Thoracic aorta (tissue), 2 donors: ENCODE results near the gene PIP4P1. TPM values are rescaled to one million over a fixed set of nuclear protein-coding genes. Genes with fewer than 3 reads are reported as not detected.
A peak's percentile ranks its signal among the peaks of the same experiment; 100 is the strongest.
"Not testable (repeated sequence)": the region's sequence is repeated elsewhere in the genome, so short reads cannot be mapped to it uniquely, and the experiment has no call there.

ENCODE experiments used
- ATAC-seq: fragments of 150-250 bp; one replicate; pipeline ENCODE4 v1.8.0; 2017; ENCODE audit warnings: low read depth; ENCODE audit not compliant: insufficient number of reproducible peaks, low FRiP score
- DNase-seq: peaks from one replicate; pipeline ENCODE4 v3.0.0-alpha.2; 2020; ENCODE audit warnings: low spot score
- H3K27ac ChIP-seq, 2 donors: fragments of 200-600 bp; sonication (generic); 1 replicate in 1 of 2; 2 replicates in 1 of 2; pipeline ENCODE4 v1.5.1; 2016; ENCODE audit warnings: mild to moderate bottlenecking in 2 of 2, moderate library complexity in 2 of 2
- H3K27me3 ChIP-seq: fragments of 200-600 bp; sonication (generic); replicated peaks from 2 replicates; pipeline ENCODE4 v1.6.0; 2016; ENCODE audit warnings: mild to moderate bottlenecking; ENCODE audit not compliant: insufficient read depth
- H3K36me3 ChIP-seq: fragments of 200-600 bp; sonication (generic); one replicate; pipeline ENCODE4 v1.5.1; 2016
- H3K4me1 ChIP-seq, 2 donors: fragments of 200-600 bp; sonication (generic); 1 replicate in 1 of 2; 2 replicates in 1 of 2; pipeline versions ENCODE4 v1.5.1 to v1.6.0; 2016; ENCODE audit warnings: low read depth in 2 of 2, mild to moderate bottlenecking in 1 of 2; ENCODE audit not compliant: control insufficient read depth in 1 of 2
- H3K4me3 ChIP-seq: fragments of 200-600 bp; sonication (generic); 2 replicates; pipeline ENCODE4 v1.5.1; 2016; ENCODE audit warnings: mild to moderate bottlenecking
- H3K9me3 ChIP-seq: fragments of 200-600 bp; sonication (generic); 2 replicates; pipeline ENCODE4 v1.5.1; 2016
- CTCF ChIP-seq: fragments of 200-600 bp; sonication (generic); IDR thresholded peaks from one replicate; pipeline ENCODE4 v1.5.1; 2019; ENCODE audit warnings: antibody characterized with exemption
- total RNA-seq, 2 donors: library from RNA; depleted of rRNA; stranded (reverse); fragments of >200 nt; gene quantifications; one replicate each; pipeline versions ENCODE4 v1.1.0 to v1.2.3, GENCODE V29; 2016

Gene PIP4P1
- total RNA-seq: 10 to 100 TPM; 11.6 to 13.8 TPM

- peak; percentile 99 for ATAC-seq
- DNase-seq: peak; percentile 99
- H3K9me3 ChIP-seq: no peaks in the 10 kb centered on the region
- peaks cover 10 to 17% of the 10 kb centered on the region in 2 donors for H3K4me1 ChIP-seq
- H3K4me3 ChIP-seq: peak within 1 kb of the TSS; percentile 95
- H3K36me3 ChIP-seq: peaks cover 23% of the 10 kb centered on the region
- H3K27ac ChIP-seq: peak within 1 kb of the TSS; percentile 71 to 84
- no peak for TF ChIP-seq CTCF
- no peaks in the 10 kb centered on the region for H3K27me3 ChIP-seq
These were observed at the start of gene PIP4P1 for GRCh38 chr14:20461225-20462141. PIP4P1 (minus strand) TSS chr14:20461434; CDS start chr14:20461325, 109 bp downstream.

GRCh38 chr14:20508367-20508766, 47.1 kb upstream of the PIP4P1 start:
- DNase-seq (no peak), ATAC-seq (no peak)
- no peak for TF ChIP-seq CTCF
- H3K27ac ChIP-seq: no peak overlapping the region
- no peaks in the 10 kb centered on the region for H3K27me3 ChIP-seq
- H3K4me1 ChIP-seq: no peaks in the 10 kb centered on the region
- H3K9me3 ChIP-seq: no peaks in the 10 kb centered on the region
- H3K36me3 ChIP-seq: no peaks in the 10 kb centered on the region
- H3K4me3 ChIP-seq: no peak overlapping the region

- ATAC-seq, H3K27me3 ChIP-seq, H3K27ac ChIP-seq, H3K9me3 ChIP-seq, H3K4me3 ChIP-seq, DNase-seq, H3K36me3 ChIP-seq, H3K4me1 ChIP-seq: not testable (repeated sequence)
These were observed 46.3 kb upstream of the PIP4P1 start for GRCh38 chr14:20507537-20507936.

GRCh38 chr14:20506752-20507151, 45.5 kb upstream of the PIP4P1 start:
- H3K27ac ChIP-seq, DNase-seq, H3K4me1 ChIP-seq, H3K36me3 ChIP-seq, H3K9me3 ChIP-seq, ATAC-seq, H3K4me3 ChIP-seq, H3K27me3 ChIP-seq: not testable (repeated sequence)

GRCh38 chr14:20506276-20506675, 45.0 kb upstream of the PIP4P1 start:
- ATAC-seq, H3K4me1 ChIP-seq, DNase-seq, H3K9me3 ChIP-seq, H3K4me3 ChIP-seq, H3K36me3 ChIP-seq, H3K27me3 ChIP-seq, H3K27ac ChIP-seq: not testable (repeated sequence)

- ATAC-seq: no peak
- Histone ChIP-seq H3K4me3 (no peak overlapping the region), H3K27ac (no peak overlapping the region)
These were observed 42.7 kb upstream of the PIP4P1 start for GRCh38 chr14:20503898-20504297.

More at GRCh38 chr14:20503898-20504297, 42.7 kb upstream of the PIP4P1 start:
- no peaks in the 10 kb centered on the region for H3K36me3 ChIP-seq
- TF ChIP-seq CTCF: no peak
- no peak for DNase-seq
- H3K27me3 ChIP-seq: no peaks in the 10 kb centered on the region
- H3K4me1 ChIP-seq: no peaks in the 10 kb centered on the region
- H3K9me3 ChIP-seq: no peaks in the 10 kb centered on the region
